HepG2 (cell line): Measurements from ENCODE around the gene KPNA3. TPM values are rescaled to one million over a fixed set of nuclear protein-coding genes. Genes with fewer than 3 reads are reported as not detected.

Experiments used
- AKAP8 ChIP-seq: sonication (generic); formaldehyde crosslinking; IDR thresholded peaks from 2 replicates; pipeline ENCODE4 v1.5.1; 2020; ENCODE audit warnings: mild to moderate bottlenecking, missing genetic modification reagents
- ATRX ChIP-seq: sonication (generic); formaldehyde crosslinking; IDR thresholded peaks from 2 replicates; pipeline ENCODE4 v1.4.0; 2020; ENCODE audit warnings: missing genetic modification reagents, borderline replicate concordance
- CHD2 ChIP-seq: IDR thresholded peaks from 2 replicates; pipeline ENCODE4 v1.6.1; 2011; ENCODE audit warnings: low read depth, low read length, improper control_type of control experiment
- MIER3 ChIP-seq: IDR thresholded peaks from 2 replicates; pipeline ENCODE4 v1.6.1; 2016; ENCODE audit warnings: missing compliant biosample characterization, borderline replicate concordance
- PHB2 ChIP-seq: fragments of 450-650 bp; IDR thresholded peaks from 2 replicates; pipeline ENCODE4 v1.6.1; 2018; ENCODE audit not compliant: partially characterized antibody
- SMAD3 ChIP-seq: sonication (generic); formaldehyde crosslinking; IDR thresholded peaks from 2 replicates; pipeline ENCODE4 v1.4.0; 2020; ENCODE audit warnings: missing genetic modification reagents
- U2AF1 ChIP-seq: fragments of 200-400 bp; formaldehyde crosslinking; optimal IDR thresholded peaks from 2 replicates; pipeline ENCODE3; 2017; ENCODE audit warnings: mild to moderate bottlenecking, low read depth, low read length
- ZNF598 ChIP-seq: sonication (generic); formaldehyde crosslinking; IDR thresholded peaks from 2 replicates; pipeline ENCODE4 v1.5.1; 2020; ENCODE audit warnings: mild to moderate bottlenecking, missing genetic modification reagents, borderline replicate concordance
- ZNF761 ChIP-seq: sonication (generic); formaldehyde crosslinking; conservative IDR thresholded peaks from 2 replicates; pipeline ENCODE4 v1.4.0; 2020; ENCODE audit warnings: mild to moderate bottlenecking, missing genetic modification reagents
- ZNF780A ChIP-seq: sonication (generic); formaldehyde crosslinking; IDR thresholded peaks from 2 replicates; pipeline ENCODE4 v1.8.0; 2022; ENCODE audit warnings: mild to moderate bottlenecking, missing genetic modification reagents, moderate library complexity
- polyA plus RNA-seq, 8 experiments: library from polyadenylated mRNA; depleted of rRNA in 3 of 8; stranded (reverse) in 7 of 8; unstranded in 1 of 8; fragments of >200 nt; fragmentation: Illumina TruSeq in 4 of 8; extraction: Trizol in 4 of 8; gene quantifications; 2 replicates each; pipeline versions ENCODE4 v1.2.1 to v1.2.3, GENCODE V29; 2011 to 2016; ENCODE audit warnings: low read depth in 4 of 8, missing spikeins in 1 of 8, mixed read lengths in 1 of 8; ENCODE audit not compliant: insufficient read depth in 1 of 8
- total RNA-seq, 5 experiments: library from RNA; depleted of rRNA; stranded (reverse); fragments of >200 nt; fragmentation: Illumina TruSeq; extraction: Trizol; gene quantifications; 2 replicates each; pipeline ENCODE4 v1.2.3, GENCODE V29; 2016; ENCODE audit warnings: low read depth in 1 of 5
- TF ChIP-seq, protein P1 (sequence below): sonication (generic); formaldehyde crosslinking; IDR thresholded peaks from 2 replicates; pipeline ENCODE4 v1.5.0; 2020; ENCODE audit warnings: missing genetic modification reagents, mild to moderate bottlenecking, borderline replicate concordance
- TF ChIP-seq, protein P2 (sequence below): IDR thresholded peaks from 2 replicates; pipeline ENCODE4 v1.6.1; 2018; ENCODE audit warnings: missing genetic modification reagents, mild to moderate bottlenecking, missing compliant biosample characterization
- TF ChIP-seq, protein P3 (sequence below), 2 experiments: sonication (generic) in 1 of 2; formaldehyde crosslinking in 1 of 2; IDR thresholded peaks; 2 replicates each; pipeline versions ENCODE4 v1.4.0 to v1.6.1; 2018 to 2020; ENCODE audit warnings: missing genetic modification reagents in 2 of 2, borderline replicate concordance in 1 of 2, low read depth in 1 of 2, mild to moderate bottlenecking in 1 of 2, missing biosample characterization in 1 of 2

Gene KPNA3
- total and polyA plus RNA-seq, 2 of the 13 experiments (the other 11 are each of a cell fraction or from before 2014, with no cell fraction given), result 13.0 to 28.9 TPM

GRCh38 chr13:49791711-49792549, 552 bp downstream of the KPNA3 start (continued):
- TF ChIP-seq, protein P1, sequence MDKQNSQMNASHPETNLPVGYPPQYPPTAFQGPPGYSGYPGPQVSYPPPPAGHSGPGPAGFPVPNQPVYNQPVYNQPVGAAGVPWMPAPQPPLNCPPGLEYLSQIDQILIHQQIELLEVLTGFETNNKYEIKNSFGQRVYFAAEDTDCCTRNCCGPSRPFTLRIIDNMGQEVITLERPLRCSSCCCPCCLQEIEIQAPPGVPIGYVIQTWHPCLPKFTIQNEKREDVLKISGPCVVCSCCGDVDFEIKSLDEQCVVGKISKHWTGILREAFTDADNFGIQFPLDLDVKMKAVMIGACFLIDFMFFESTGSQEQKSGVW, result no peak
- TF ChIP-seq, protein P2, sequence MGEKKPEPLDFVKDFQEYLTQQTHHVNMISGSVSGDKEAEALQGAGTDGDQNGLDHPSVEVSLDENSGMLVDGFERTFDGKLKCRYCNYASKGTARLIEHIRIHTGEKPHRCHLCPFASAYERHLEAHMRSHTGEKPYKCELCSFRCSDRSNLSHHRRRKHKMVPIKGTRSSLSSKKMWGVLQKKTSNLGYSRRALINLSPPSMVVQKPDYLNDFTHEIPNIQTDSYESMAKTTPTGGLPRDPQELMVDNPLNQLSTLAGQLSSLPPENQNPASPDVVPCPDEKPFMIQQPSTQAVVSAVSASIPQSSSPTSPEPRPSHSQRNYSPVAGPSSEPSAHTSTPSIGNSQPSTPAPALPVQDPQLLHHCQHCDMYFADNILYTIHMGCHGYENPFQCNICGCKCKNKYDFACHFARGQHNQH (CRISPR knock-in tag), result no peak
- no peak for TF ChIP-seq U2AF1
- no peak for TF ChIP-seq ZNF598 (CRISPR knock-in tag)
- no peak for TF ChIP-seq ZNF780A
- TF ChIP-seq PHB2, result no peak
- no peak for TF ChIP-seq MIER3 (CRISPR knock-in tag)
- TF ChIP-seq CHD2, result no peak
- TF ChIP-seq ATRX (CRISPR knock-in tag), result no peak
- TF ChIP-seq, protein P3, sequence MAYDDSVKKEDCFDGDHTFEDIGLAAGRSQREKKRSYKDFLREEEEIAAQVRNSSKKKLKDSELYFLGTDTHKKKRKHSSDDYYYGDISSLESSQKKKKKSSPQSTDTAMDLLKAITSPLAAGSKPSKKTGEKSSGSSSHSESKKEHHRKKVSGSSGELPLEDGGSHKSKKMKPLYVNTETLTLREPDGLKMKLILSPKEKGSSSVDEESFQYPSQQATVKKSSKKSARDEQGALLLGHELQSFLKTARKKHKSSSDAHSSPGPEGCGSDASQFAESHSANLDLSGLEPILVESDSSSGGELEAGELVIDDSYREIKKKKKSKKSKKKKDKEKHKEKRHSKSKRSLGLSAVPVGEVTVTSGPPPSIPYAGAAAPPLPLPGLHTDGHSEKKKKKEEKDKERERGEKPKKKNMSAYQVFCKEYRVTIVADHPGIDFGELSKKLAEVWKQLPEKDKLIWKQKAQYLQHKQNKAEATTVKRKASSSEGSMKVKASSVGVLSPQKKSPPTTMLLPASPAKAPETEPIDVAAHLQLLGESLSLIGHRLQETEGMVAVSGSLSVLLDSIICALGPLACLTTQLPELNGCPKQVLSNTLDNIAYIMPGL (CRISPR knock-in tag; IDR thresholded peaks at IDR 0.05; ENCODE audit: borderline replicate concordance in 1 of 2, low read depth in 1 of 2), result peak; percentile 4 to 32; a peak in 1 of 4 replicates
- no peak for TF ChIP-seq ZNF761 (CRISPR knock-in tag)
- TF ChIP-seq SMAD3, result no peak
- no peak; the same call in 1 of the 2 replicates for TF ChIP-seq AKAP8 (CRISPR knock-in tag)
